SK-N-SH (cell line): ENCODE measurements around the gene GHRL. TPM values are rescaled to one million over a fixed set of nuclear protein-coding genes. Genes with fewer than 3 reads are reported as not detected.

Experiments
- CTCF ChIA-PET: fragments of 300-600, 350-600 bp; formaldehyde crosslinking; extraction: SDS; loops from one replicate; lab custom pipeline; 2021; lab: Yijun Ruan, JAX
- POLR2A ChIA-PET: fragments of 350-600 bp; sonication (Branson Sonifier 250); formaldehyde crosslinking; extraction: SDS; loops from one replicate; lab custom pipeline; 2020; ENCODE audit warnings: antibody characterized with exemption, inconsistent platforms; lab: Yijun Ruan, JAX
- DNase-seq: peaks from one replicate; pipeline ENCODE4 v3.0.0; 2012
- H2AFZ ChIP-seq: fragments of 200-600 bp; sonication (generic); 2 replicates; pipeline ENCODE4 v1.8.1; 2016; ENCODE audit warnings: antibody characterized with exemption, mild to moderate bottlenecking, low read depth
- H3F3A ChIP-seq: fragments of 200-600 bp; sonication (generic); replicated peaks from 2 replicates; pipeline ENCODE3; 2016; ENCODE audit warnings: antibody characterized with exemption, mild to moderate bottlenecking; ENCODE audit not compliant: insufficient read depth
- H3K27ac ChIP-seq, 2 experiments: fragments of 200-500 bp in 1 of 2; fragments of 200-600 bp in 1 of 2; sonication (Bioruptor generic) in 1 of 2; sonication (generic), shearing (Covaris generic) in 1 of 2; 2 replicates each; pipeline versions ENCODE4 v1.5.1 to v1.6.1; 2014 to 2016; ENCODE audit warnings: low read depth in 2 of 2, inconsistent platforms in 1 of 2, low read length in 1 of 2, mild to moderate bottlenecking in 1 of 2, mixed read lengths in 1 of 2
- H3K27me3 ChIP-seq: fragments of 200-600 bp; sonication (generic), shearing (Covaris generic); 2 replicates; pipeline ENCODE4 v1.6.1; 2016; ENCODE audit warnings: mixed run types; ENCODE audit not compliant: insufficient read depth
- H3K36me3 ChIP-seq, 2 experiments: fragments of 200-500 bp in 1 of 2; fragments of 200-600 bp in 1 of 2; sonication (Bioruptor generic) in 1 of 2; sonication (generic) in 1 of 2; replicated peaks in 1 of 2; 2 replicates each; pipeline versions ENCODE3 to v1.5.1; 2014 to 2016; ENCODE audit warnings: low read length in 1 of 2, mild to moderate bottlenecking in 1 of 2; ENCODE audit not compliant: insufficient read depth in 2 of 2, control insufficient read depth in 1 of 2
- H3K4me1 ChIP-seq, 2 experiments: fragments of 200-500 bp in 1 of 2; fragments of 200-600 bp in 1 of 2; sonication (Bioruptor generic) in 1 of 2; sonication (generic), shearing (Covaris generic) in 1 of 2; 2 replicates each; pipeline versions ENCODE4 v1.5.1 to v1.6.1; 2014 to 2016; ENCODE audit warnings: low read depth in 1 of 2, low read length in 1 of 2, mixed run types in 1 of 2; ENCODE audit not compliant: insufficient read depth in 2 of 2, control insufficient read depth in 1 of 2
- H3K4me2 ChIP-seq: fragments of 200-600 bp; sonication (generic), shearing (Covaris generic); 2 replicates; pipeline ENCODE4 v1.6.1; 2017; ENCODE audit warnings: mixed run types
- H3K4me3 ChIP-seq, 2 experiments: fragments of 200-500 bp in 1 of 2; fragments of 200-600 bp in 1 of 2; sonication (Bioruptor generic) in 1 of 2; sonication (generic), shearing (Covaris generic) in 1 of 2; 2 replicates each; pipeline versions ENCODE4 v1.5.1 to v1.8.1; 2014 to 2016; ENCODE audit warnings: low read depth in 2 of 2, inconsistent platforms in 1 of 2, low read length in 1 of 2, mild to moderate bottlenecking in 1 of 2, mixed read lengths in 1 of 2, moderate library complexity in 1 of 2
- H3K79me2 ChIP-seq: fragments of 200-600 bp; sonication (generic); 2 replicates; pipeline ENCODE4 v1.8.1; 2017; ENCODE audit warnings: mild to moderate bottlenecking; ENCODE audit not compliant: insufficient read depth
- H3K9ac ChIP-seq: fragments of 200-600 bp; sonication (generic); 2 replicates; pipeline ENCODE4 v1.6.1; 2017; ENCODE audit warnings: mixed run types
- H3K9me2 ChIP-seq: fragments of 200-600 bp; sonication (generic); 2 replicates; pipeline ENCODE4 v1.6.1; 2017; ENCODE audit warnings: mixed run types
- H3K9me3 ChIP-seq: fragments of 200-600 bp; sonication (generic); 2 replicates; pipeline ENCODE4 v1.6.1; 2017; ENCODE audit warnings: mixed run types, mild to moderate bottlenecking, moderate library complexity
- H4K20me1 ChIP-seq: fragments of 200-600 bp; sonication (generic); 2 replicates; pipeline ENCODE4 v1.6.1; 2017; ENCODE audit warnings: mild to moderate bottlenecking, mixed run types; ENCODE audit not compliant: insufficient read depth
- CHD2 ChIP-seq: fragments of 150-350 bp; IDR thresholded peaks from 2 replicates; pipeline ENCODE4 v1.6.1; 2018; ENCODE audit warnings: low read length; ENCODE audit not compliant: partially characterized antibody
- EP300 ChIP-seq, 2 experiments: IDR thresholded peaks; 2 replicates each; pipeline versions ENCODE4 v1.4.0 to v1.6.1; 2012; ENCODE audit warnings: borderline replicate concordance in 1 of 2, low read depth in 1 of 2, low read length in 1 of 2
- FOXJ3 ChIP-seq: sonication (generic); formaldehyde crosslinking; IDR thresholded peaks from 2 replicates; pipeline ENCODE4 v1.5.1; 2020; ENCODE audit warnings: mild to moderate bottlenecking, missing genetic modification reagents
- GABPA ChIP-seq: IDR thresholded peaks from 2 replicates; pipeline ENCODE4 v1.4.0; 2012; ENCODE audit warnings: low read depth, mild to moderate bottlenecking
- JUND ChIP-seq: IDR thresholded peaks from 2 replicates; pipeline ENCODE4 v1.4.0; 2012
- MEF2A ChIP-seq: IDR thresholded peaks from 2 replicates; pipeline ENCODE4 v1.4.0; 2012; ENCODE audit warnings: low read depth, borderline replicate concordance
- NFIC ChIP-seq: IDR thresholded peaks from 2 replicates; pipeline ENCODE4 v1.4.0; 2012; ENCODE audit warnings: borderline replicate concordance
- NRF1 ChIP-seq: IDR thresholded peaks from 2 replicates; pipeline ENCODE4 v1.6.1; 2012; ENCODE audit warnings: low read depth, mild to moderate bottlenecking, low read length
- POLR2AphosphoS5 ChIP-seq: IDR thresholded peaks from 2 replicates; pipeline ENCODE4 v1.6.1; 2012; ENCODE audit warnings: low read depth, low read length
- SIN3A ChIP-seq: IDR thresholded peaks from 2 replicates; pipeline ENCODE4 v1.6.1; 2012; ENCODE audit warnings: low read depth, mild to moderate bottlenecking, low read length, moderate library complexity, borderline replicate concordance
- SMC3 ChIP-seq: IDR thresholded peaks from 2 replicates; pipeline ENCODE4 v1.6.1; 2012; ENCODE audit warnings: low read depth, low read length, improper control_type of control experiment
- TCF12 ChIP-seq: IDR thresholded peaks from 2 replicates; pipeline ENCODE4 v1.4.0; 2012
- TEAD4 ChIP-seq: IDR thresholded peaks from 2 replicates; pipeline ENCODE4 v1.4.0; 2012; ENCODE audit warnings: mild to moderate bottlenecking, borderline replicate concordance; ENCODE audit not compliant: insufficient read depth
- YY1 ChIP-seq: IDR thresholded peaks from 2 replicates; pipeline ENCODE4 v1.4.0; 2012; ENCODE audit warnings: low read depth, mild to moderate bottlenecking
- ZBTB33 ChIP-seq: IDR thresholded peaks from 2 replicates; pipeline ENCODE4 v1.4.0; 2012; ENCODE audit warnings: low read depth, borderline replicate concordance
- WGBS: methylation state at CpG from one replicate; pipeline ENCODE4 v1.1.6; 2017; ENCODE audit warnings: low lambda C conversion rate; 5-methylcytosine and 5-hydroxymethylcytosine counted together
- polyA plus RNA-seq, 3 experiments: library from polyadenylated mRNA; depleted of rRNA; stranded (reverse); fragments of >200 nt; gene quantifications; 2 replicates each; pipeline ENCODE4 v1.2.3, GENCODE V29; 2012
- TF ChIP-seq, protein P1 (sequence below): IDR thresholded peaks from 2 replicates; pipeline ENCODE4 v1.4.0; 2012; ENCODE audit warnings: low read depth
- TF ChIP-seq, protein P2 (sequence below): fragments of 150-350 bp; IDR thresholded peaks from 2 replicates; pipeline ENCODE4 v1.6.1; 2016; ENCODE audit warnings: mild to moderate bottlenecking, low read depth, low read length

GHRL gene
- polyA plus RNA-seq, 1 of the 3 experiments (the other 2 are of a cell fraction), result not detected

- H3F3A ChIP-seq, result no peaks in the 10 kb centered on the region
- H2AFZ ChIP-seq, result no peak overlapping the region
- DNase-seq, result no peak
- H3K9me3 ChIP-seq, result no peaks in the 10 kb centered on the region
- H3K4me2 ChIP-seq, result no peak overlapping the region
- TF ChIP-seq JUND (no peak), EP300 (IDR thresholded peaks at IDR 0.05; ENCODE audit: borderline replicate concordance in 1 of 2, low read depth in 1 of 2, low read length in 1 of 2) (no peak), GABPA (no peak), YY1 (no peak), SIN3A (no peak), FOXJ3 (no peak), MEF2A (no peak), CHD2 (no peak), POLR2AphosphoS5 (no peak), ZBTB33 (no peak), SMC3 (no peak), NFIC (no peak), NRF1 (no peak), TEAD4 (no peak), TCF12 (no peak)
- TF ChIP-seq, protein P1, sequence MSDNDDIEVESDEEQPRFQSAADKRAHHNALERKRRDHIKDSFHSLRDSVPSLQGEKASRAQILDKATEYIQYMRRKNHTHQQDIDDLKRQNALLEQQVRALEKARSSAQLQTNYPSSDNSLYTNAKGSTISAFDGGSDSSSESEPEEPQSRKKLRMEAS, result no peak
- no peaks in the 10 kb centered on the region for H3K27me3 ChIP-seq
- no peaks in the 10 kb centered on the region for H3K9me2 ChIP-seq
- peaks cover 73 to 82% of the 10 kb centered on the region in 2 experiments for H3K36me3 ChIP-seq
- peaks cover 47% of the 10 kb centered on the region for H4K20me1 ChIP-seq
- H3K4me1 ChIP-seq, result peaks cover 7 to 10% of the 10 kb centered on the region in 2 experiments; a peak in 3 of 4 replicates
- no peak overlapping the region for H3K27ac ChIP-seq
- H3K79me2 ChIP-seq, result peaks cover 59% of the 10 kb centered on the region
- no peak overlapping the region for H3K9ac ChIP-seq
- ChIA-PET POLR2A (no interaction called here), CTCF (no interaction called here)
- H3K4me3 ChIP-seq, result no peak overlapping the region
- 97% methylated on average over 13 of the region's 14 CpGs for WGBS
Measured at GRCh38 chr3:10315101-10315500, 22.4 kb upstream of the GHRL start.

DNA sequence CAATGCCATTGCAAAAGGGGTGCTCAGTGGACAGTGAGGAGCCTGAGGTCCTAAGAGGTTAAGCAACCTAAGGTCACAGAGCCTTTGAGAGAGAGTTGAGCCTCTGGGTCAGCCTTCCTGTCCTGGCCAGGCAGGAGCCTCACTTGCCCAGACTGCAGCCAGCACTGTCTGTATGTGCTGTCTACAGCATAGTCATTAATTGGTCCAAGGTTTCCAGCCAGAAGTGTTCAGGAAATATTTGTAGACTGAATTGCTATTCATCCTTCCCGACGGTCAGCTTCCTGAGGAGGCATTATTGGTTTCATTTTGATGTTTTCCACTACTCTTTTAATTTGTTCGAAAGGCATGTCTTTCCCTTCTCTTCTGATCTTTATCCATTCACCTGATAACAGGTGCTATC, 20.1 kb upstream of the GHRL start:
- TF ChIP-seq, protein P2, sequence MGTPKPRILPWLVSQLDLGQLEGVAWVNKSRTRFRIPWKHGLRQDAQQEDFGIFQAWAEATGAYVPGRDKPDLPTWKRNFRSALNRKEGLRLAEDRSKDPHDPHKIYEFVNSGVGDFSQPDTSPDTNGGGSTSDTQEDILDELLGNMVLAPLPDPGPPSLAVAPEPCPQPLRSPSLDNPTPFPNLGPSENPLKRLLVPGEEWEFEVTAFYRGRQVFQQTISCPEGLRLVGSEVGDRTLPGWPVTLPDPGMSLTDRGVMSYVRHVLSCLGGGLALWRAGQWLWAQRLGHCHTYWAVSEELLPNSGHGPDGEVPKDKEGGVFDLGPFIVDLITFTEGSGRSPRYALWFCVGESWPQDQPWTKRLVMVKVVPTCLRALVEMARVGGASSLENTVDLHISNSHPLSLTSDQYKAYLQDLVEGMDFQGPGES, result no peak
- ChIA-PET CTCF (interaction anchor here (0.9 to 1.2 kb wide), 2 partner anchors 27 to 171 kb away, joined by 3 read pairs; partner anchors contain the start of gene VHL), POLR2A (no interaction called here)
- Histone ChIP-seq H4K20me1 (peaks cover 34% of the 10 kb centered on the region), H3K9me2 (no peaks in the 10 kb centered on the region), H3K9me3 (no peaks in the 10 kb centered on the region), H3K4me1 (peaks cover 0 to 5% of the 10 kb centered on the region in 2 experiments; a peak in 1 of 4 replicates), H3K27me3 (no peaks in the 10 kb centered on the region), H3K4me3 (no peak overlapping the region), H3K36me3 (peaks cover 78 to 85% of the 10 kb centered on the region in 2 experiments), H3K27ac (no peak overlapping the region), H3K79me2 (peaks cover 36% of the 10 kb centered on the region), H2AFZ (no peak overlapping the region), H3F3A (peaks cover 5% of the 10 kb centered on the region), H3K9ac (no peak overlapping the region), H3K4me2 (no peak overlapping the region)
- DNase-seq, result no peak
- 75% methylated on average over 3 of the region's 3 CpGs for WGBS
